Cerebellar cortex (tissue), 1 donor: ENCODE measurements around the gene MPP3.
"Not testable (repeated sequence)": the region's sequence is repeated elsewhere in the genome, so short reads cannot be mapped to it uniquely, and the experiment has no call there.

Experiments used
- DNase-seq: peaks from one replicate; pipeline ENCODE4 v3.0.0-alpha.2; 2015; ENCODE audit warnings: low spot score

Gene MPP3

DNA sequence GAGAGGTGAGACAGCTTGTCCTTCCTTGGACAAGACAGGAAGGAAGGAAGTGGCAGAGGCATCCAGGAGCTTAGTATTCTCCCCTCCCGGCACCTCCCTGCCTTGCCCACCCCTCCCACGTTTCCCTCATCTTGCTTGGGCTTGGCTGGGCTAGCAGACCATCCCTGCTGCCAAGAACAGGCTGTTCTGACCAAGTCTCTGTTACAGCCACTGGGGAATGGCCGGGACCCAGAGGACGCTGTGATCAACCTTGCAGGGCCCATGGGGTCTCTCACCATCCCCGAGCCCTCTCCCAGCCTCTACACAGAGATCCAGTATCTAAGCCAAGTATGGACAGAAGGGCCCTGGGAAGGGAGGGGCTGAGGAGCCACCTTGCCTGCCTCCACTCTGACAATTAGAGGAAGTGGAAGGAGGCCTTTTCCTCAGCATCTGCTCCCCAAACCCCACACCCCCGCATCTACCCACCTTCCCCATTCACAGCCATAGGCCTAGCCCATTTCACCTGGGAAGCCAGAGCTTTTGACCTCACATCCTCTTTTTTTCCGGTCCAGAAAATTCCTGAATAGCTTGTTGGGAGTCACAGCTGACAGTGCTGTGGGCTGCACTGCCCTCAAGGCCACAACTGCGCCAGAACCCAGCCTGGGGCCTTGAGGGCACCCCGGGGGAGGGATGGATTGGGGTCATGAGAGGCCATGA, 28.1 kb upstream of the MPP3 start:
- DNase-seq: peak; percentile 63

DNA sequence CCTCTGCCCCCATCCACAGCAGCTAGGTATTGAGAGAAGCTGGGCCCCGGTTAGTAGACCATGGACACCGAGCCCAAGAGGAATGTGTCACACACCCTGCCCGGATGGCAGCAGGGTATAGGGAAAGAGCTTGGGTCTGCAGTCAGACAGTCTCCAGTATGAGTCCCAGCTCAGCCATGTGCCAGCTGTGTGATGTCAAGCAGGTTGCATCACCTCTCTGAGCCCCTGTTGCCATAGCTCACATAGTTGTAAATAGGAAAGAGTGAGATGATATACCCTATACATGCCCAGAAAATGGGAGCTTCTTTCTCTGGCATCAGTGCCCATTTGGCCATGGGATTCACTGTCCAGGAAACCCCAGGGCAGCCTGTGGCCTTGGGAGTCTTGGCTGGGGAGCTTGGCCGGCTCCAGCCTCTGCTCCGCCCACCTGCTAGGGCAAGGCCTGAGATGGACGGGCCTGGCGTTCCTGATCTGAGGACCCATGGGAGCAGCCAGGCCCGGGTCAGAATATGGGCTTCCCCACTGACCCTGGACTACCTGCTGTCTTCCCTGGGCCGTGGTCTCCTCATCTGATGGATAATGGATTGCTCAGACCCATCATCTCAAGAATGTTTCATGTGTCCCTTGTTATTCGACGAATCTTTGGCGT, 27.3 kb upstream of the MPP3 start:
- DNase-seq: no peak

- no peak for DNase-seq
These were observed 25.1 kb upstream of the MPP3 start for GRCh38 chr17:43857957-43858600.

- DNase-seq: no peak
These were observed 24.2 kb upstream of the MPP3 start for GRCh38 chr17:43857141-43857540.

- no peak for DNase-seq
These were observed 23.2 kb upstream of the MPP3 start for GRCh38 chr17:43856141-43856540.

DNA sequence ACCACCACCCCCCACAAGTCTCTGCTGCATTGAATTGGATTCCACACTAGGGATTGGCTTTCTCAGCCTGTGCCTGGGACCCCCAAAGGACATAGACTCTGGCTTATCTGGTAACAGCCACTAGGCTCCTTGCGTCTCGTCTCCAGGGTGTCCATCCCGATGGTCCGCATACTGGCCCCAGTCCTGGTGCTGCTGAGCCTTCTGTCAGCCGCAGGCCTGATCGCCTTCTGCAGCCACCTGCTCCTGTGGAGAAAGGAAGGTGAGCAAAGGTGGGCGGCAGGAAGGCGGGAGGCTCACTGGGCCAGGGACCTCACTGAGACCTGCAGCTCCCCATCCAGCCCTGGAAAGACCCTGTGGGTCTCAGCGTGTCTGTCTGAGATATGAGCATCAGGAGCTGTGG, 22.1 kb upstream of the MPP3 start:
- no peak for DNase-seq

DNA sequence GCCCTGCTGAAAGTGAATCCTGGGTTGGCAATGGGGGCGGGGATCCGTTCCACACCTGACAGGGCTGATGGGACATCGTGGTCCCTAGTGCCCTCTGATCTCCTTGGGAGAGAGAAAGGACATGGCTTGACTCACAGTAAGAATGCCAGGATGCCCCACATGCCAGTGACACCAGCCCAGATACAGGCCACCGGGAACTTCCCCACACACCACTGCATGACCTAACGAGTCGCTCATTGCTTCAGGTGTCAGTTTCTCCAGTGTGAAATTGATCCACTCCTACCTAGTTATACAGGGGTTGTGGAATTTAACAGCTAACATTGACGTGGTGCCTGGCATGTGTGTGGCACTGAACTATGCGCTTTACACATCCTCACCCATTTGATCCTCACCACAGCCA, 21.6 kb upstream of the MPP3 start:
- no peak for DNase-seq

- DNase-seq: no peak
These were observed 20.6 kb upstream of the MPP3 start for GRCh38 chr17:43853546-43853945.

- DNase-seq: no peak
These were observed 19.6 kb upstream of the MPP3 start for GRCh38 chr17:43852571-43852970.

DNA sequence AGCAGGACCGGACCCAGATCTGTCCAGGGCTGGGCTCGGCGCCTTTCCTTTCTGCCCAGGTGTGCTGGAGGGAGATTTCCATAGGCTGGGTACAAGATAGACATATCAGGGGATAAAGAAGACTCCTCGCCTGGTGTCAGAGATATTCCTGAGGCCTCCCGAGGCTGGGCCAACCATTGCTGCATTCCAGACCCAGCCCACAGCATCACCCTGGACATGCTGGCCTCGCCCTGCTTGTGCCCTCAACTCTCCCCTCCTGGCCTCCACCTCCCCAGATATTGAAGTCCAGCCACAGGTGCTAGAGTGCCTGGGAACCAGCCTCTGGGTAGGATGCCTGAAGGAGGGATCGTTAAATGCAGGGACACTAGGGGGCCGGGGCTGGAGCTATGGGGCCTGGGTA, 16.2 kb upstream of the MPP3 start:
- DNase-seq: no peak

GRCh38 chr17:43848601-43849000, 15.7 kb upstream of the MPP3 start:
- no peak for DNase-seq

GRCh38 chr17:43846963-43847371, 14.0 kb upstream of the MPP3 start, which contains the start of gene CD300LG:
TSS of gene CD300LG (plus strand) at chr17:43847176. CDS start at chr17:43847217, 41 bp downstream.
- no peak for DNase-seq

GRCh38 chr17:43846221-43846712, 13.3 kb upstream of the MPP3 start:
- peak; percentile 85 for DNase-seq

GRCh38 chr17:43845766-43846165, 12.8 kb upstream of the MPP3 start:
- no peak for DNase-seq

- no peak for DNase-seq
These were observed 11.3 kb upstream of the MPP3 start for GRCh38 chr17:43844241-43844640.

DNA sequence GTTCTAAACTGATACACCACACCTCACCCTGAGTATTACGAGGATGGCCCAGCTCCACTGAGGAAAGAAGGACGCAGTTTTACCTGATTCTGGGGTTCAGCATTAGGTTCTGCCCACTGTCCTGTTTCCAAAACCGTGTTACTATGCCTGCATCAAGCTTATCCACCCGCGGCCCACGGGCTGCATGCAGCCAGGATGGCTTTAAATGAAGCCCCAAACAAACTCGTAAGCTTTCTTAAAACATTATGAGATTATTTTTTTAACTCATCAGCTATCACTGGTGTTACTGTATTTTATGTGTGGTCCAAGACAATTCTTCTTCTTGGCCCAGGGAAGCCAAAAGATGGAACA, 10.0 kb upstream of the MPP3 start:
- DNase-seq: no peak

- DNase-seq: not testable (repeated sequence)
These were observed 9.4 kb upstream of the MPP3 start for GRCh38 chr17:43842091-43842974.

DNA sequence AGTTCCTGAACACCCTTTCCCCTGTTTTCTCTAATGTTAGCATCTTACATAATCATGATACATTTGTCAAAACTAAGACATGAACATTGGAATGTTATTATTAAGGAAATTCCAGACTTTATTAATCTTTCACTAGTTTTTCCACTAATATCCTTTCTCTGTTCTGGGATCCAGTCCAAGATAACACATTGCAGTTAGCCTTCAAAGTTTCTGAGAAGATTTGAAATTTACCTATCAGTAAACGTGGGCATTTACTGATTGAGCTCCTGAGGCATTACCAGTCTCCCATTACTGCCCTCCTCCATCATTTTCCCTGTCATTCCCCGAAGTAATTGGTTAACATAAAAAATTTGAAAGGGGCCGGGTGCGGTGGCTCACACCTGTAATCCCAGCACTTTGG, 8.3 kb upstream of the MPP3 start:
- no peak for DNase-seq

GRCh38 chr17:43840814-43841213, 7.9 kb upstream of the MPP3 start:
- DNase-seq: no peak

DNA sequence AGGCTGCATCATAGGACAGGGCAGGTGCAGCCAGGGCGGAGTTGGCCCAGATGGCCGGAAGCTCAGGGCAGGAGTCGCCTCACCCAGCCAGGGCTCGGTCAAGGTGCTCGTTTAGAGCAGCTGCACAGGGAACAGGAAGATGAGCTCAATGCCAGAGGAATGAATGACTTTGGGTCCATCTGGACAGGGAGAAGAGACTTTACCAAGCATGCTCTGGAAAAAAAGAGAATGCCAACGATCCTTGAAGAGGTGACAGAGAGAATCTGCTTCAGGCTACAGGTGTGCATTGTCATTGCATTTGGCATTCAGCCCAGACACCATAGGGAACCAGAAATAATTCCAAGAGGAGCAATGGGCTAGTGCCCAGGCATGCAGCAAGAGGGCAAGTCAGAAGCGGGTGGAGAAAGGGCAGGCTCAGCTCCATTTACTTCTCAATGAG, 6.7 kb upstream of the MPP3 start:
- peak; percentile 98 for DNase-seq

DNA sequence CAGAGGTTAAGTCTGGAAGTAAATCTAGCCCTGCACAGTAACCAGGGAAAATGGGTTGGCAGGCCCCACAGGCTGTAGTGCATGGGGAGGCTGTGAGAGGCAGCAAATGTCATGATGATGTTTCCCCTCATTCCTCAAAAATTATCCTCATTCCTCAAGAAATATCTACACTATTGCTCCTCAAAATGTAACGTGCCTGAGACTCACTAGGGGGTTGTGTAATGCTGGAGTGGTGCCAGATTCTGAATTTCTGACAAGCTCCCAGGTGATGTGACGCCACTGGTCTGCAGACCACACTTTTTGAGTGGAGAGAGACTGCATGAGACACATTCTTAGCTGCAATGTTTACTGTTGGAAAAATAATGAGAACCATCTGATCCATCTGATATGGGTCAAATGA, 1.2 kb upstream of the MPP3 start:
- no peak for DNase-seq
